NCI-H226 (cell line): ENCODE measurements around the gene ZNF835.

ENCODE experiments used
- DNase-seq: peaks from one replicate; pipeline ENCODE4 v3.0.0-alpha.2; 2015

Gene ZNF835

GRCh38 chr19:56660381-56661107 lies 11.0 kb downstream of the ZNF835 start:
- no peak for DNase-seq

- no peak for DNase-seq
Observed at GRCh38 chr19:56654151-56654550, 17.4 kb downstream of the ZNF835 start.

- DNase-seq = no peak
Observed at GRCh38 chr19:56643460-56643955, 28.0 kb downstream of the ZNF835 start.

GRCh38 chr19:56642711-56643459 lies 28.7 kb downstream of the ZNF835 start, which contains the start of gene SMIM17:
Gene SMIM17 (plus strand): TSS chr19:56643159. CDS start chr19:56645668, 2,509 bp downstream.
- no peak for DNase-seq

- DNase-seq = no peak
Observed at GRCh38 chr19:56639217-56639616, 32.3 kb downstream of the ZNF835 start.

GRCh38 chr19:56637976-56638555 lies 33.5 kb downstream of the ZNF835 start:
- peak; percentile 45 for DNase-seq

GRCh38 chr19:56633021-56633420 lies 38.5 kb downstream of the ZNF835 start:
- no peak for DNase-seq

GRCh38 chr19:56625708-56626107 lies 45.8 kb downstream of the ZNF835 start:
- no peak for DNase-seq

- DNase-seq = no peak
Observed at GRCh38 chr19:56623006-56623405, 48.6 kb downstream of the ZNF835 start.

- DNase-seq = no peak
Observed at GRCh38 chr19:56622374-56622773, 49.2 kb downstream of the ZNF835 start.

- DNase-seq = no peak
Observed at GRCh38 chr19:56619121-56619520, 52.4 kb downstream of the ZNF835 start.

- no peak for DNase-seq
Observed at GRCh38 chr19:56617531-56617930, 54.0 kb downstream of the ZNF835 start.

- DNase-seq = no peak
Observed at GRCh38 chr19:56613639-56614038, 57.9 kb downstream of the ZNF835 start.

GRCh38 chr19:56612737-56613136 lies 58.8 kb downstream of the ZNF835 start:
- DNase-seq = no peak
